OCI-LY1 (cell line): Measurements from ENCODE around the gene MZT2B.
"Not testable (repeated sequence)": the region's sequence is repeated elsewhere in the genome, so short reads cannot be mapped to it uniquely, and the experiment has no call there.

Experiments used
- H2AFZ ChIP-seq: fragments of 200-600 bp; sonication (generic), shearing (Covaris generic); 2 replicates; pipeline ENCODE4 v1.6.0; 2014; ENCODE audit warnings: antibody characterized with exemption, mild to moderate bottlenecking, low read length
- H3F3A ChIP-seq: fragments of 200-600 bp; sonication (generic), shearing (Covaris generic); 2 replicates; pipeline ENCODE4 v1.6.0; 2014; ENCODE audit warnings: mild to moderate bottlenecking, antibody characterized with exemption, low read length, moderate library complexity; ENCODE audit not compliant: insufficient read depth
- H3K27ac ChIP-seq: fragments of 200-600 bp; sonication (generic); 2 replicates; pipeline ENCODE4 v1.5.1; 2014; ENCODE audit warnings: low read length, mixed run types, mild to moderate bottlenecking, low read depth; ENCODE audit not compliant: poor library complexity, severe bottlenecking
- H3K27me3 ChIP-seq: fragments of 200-600 bp; sonication (generic); 2 replicates; pipeline ENCODE4 v1.6.0; 2014; ENCODE audit warnings: antibody characterized with exemption, mild to moderate bottlenecking, low read length, moderate library complexity; ENCODE audit not compliant: insufficient read depth
- H3K36me3 ChIP-seq: fragments of 200-600 bp; sonication (generic); 2 replicates; pipeline ENCODE4 v1.6.1; 2014; ENCODE audit warnings: mild to moderate bottlenecking, antibody characterized with exemption, low read length, moderate library complexity, mixed read lengths; ENCODE audit not compliant: insufficient read depth
- H3K4me1 ChIP-seq: fragments of 200-600 bp; sonication (generic); 2 replicates; pipeline ENCODE4 v1.5.1; 2014; ENCODE audit warnings: mild to moderate bottlenecking, low read length, moderate library complexity; ENCODE audit not compliant: insufficient read depth, severe bottlenecking
- H3K4me2 ChIP-seq: fragments of 200-600 bp; sonication (generic), shearing (Covaris generic); 2 replicates; pipeline ENCODE4 v1.6.1; 2014; ENCODE audit warnings: low read length
- H3K4me3 ChIP-seq: fragments of 200-600 bp; sonication (generic); 2 replicates; pipeline ENCODE4 v1.5.1; 2014; ENCODE audit warnings: low read length, low read depth, mild to moderate bottlenecking, mixed read lengths; ENCODE audit not compliant: poor library complexity, severe bottlenecking
- H3K79me2 ChIP-seq: fragments of 200-600 bp; shearing (Covaris generic); 2 replicates; pipeline ENCODE4 v1.6.1; 2016; ENCODE audit warnings: mixed run types, low read length, mixed read lengths; ENCODE audit not compliant: insufficient read depth
- H3K9ac ChIP-seq: fragments of 200-600 bp; sonication (generic), shearing (Covaris generic); 2 replicates; pipeline ENCODE4 v1.6.1; 2014; ENCODE audit warnings: mild to moderate bottlenecking, low read length, mixed read lengths
- H3K9me2 ChIP-seq: fragments of 200-600 bp; sonication (generic), shearing (Covaris generic); 2 replicates; pipeline ENCODE4 v1.6.1; 2014; ENCODE audit warnings: low read depth, mild to moderate bottlenecking, low read length, mixed read lengths
- H3K9me3 ChIP-seq: fragments of 200-600 bp; shearing (Covaris generic); 2 replicates; pipeline ENCODE4 v1.6.1; 2014; ENCODE audit warnings: low read length, mixed read lengths
- H4K20me1 ChIP-seq: fragments of 200-600 bp; sonication (generic), shearing (Covaris generic); 2 replicates; pipeline ENCODE4 v1.6.0; 2016; ENCODE audit warnings: mild to moderate bottlenecking, low read length; ENCODE audit not compliant: insufficient read depth
- EZH2 ChIP-seq: fragments of 200-600 bp; sonication (generic), shearing (Covaris generic); IDR thresholded peaks from 2 replicates; pipeline ENCODE4 v1.8.0; 2017; ENCODE audit warnings: borderline replicate concordance, mixed run types, mild to moderate bottlenecking, antibody characterized with exemption, low read length, moderate library complexity, mixed read lengths
- TF ChIP-seq, protein P1 (sequence below): fragments of 200-600 bp; sonication (generic), shearing (Covaris generic); IDR thresholded peaks from 2 replicates; pipeline ENCODE4 v1.5.1; 2017; ENCODE audit warnings: mild to moderate bottlenecking, antibody characterized with exemption, low read length, moderate library complexity, mixed read lengths

The MZT2B gene

DNA sequence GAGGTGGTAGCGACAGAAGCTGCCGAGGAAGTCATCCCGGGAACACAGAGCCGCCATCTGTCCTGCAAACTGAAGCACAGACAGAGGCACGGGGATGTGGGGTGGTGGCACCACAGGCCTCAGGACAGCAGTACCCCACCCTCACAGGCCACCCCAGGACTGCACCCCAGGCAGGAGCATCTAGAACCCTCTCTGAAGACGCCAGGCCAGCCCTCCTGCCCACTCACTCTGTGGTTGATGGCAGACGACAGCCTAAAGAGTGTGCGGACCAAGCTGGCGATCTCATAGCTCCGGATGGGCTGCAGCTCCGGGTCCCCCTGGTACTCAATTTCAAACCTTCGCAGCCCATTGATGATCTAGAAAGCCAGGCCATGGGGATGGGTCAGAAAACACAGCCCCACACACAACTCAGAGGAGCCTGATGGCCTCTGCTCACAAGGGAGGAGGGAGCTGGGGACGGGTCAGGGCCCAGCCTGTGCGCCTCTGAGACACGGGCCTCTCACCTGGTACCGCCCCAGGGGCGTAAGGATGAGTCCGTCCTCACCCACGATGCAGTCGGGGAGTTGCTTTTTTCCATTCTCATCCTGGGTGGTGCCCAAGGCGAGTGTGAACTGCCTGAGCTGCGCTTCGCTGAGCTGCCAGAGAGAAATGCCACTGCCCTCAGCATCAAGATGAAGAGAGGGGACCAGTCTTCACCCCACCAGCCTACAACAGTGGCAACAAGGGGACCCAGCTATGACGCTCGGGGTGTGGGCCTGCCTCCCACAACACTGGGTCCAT, 29.1 kb upstream of the MZT2B start:
- H3K36me3 ChIP-seq, result peaks cover 27% of the 10 kb centered on the region

DNA sequence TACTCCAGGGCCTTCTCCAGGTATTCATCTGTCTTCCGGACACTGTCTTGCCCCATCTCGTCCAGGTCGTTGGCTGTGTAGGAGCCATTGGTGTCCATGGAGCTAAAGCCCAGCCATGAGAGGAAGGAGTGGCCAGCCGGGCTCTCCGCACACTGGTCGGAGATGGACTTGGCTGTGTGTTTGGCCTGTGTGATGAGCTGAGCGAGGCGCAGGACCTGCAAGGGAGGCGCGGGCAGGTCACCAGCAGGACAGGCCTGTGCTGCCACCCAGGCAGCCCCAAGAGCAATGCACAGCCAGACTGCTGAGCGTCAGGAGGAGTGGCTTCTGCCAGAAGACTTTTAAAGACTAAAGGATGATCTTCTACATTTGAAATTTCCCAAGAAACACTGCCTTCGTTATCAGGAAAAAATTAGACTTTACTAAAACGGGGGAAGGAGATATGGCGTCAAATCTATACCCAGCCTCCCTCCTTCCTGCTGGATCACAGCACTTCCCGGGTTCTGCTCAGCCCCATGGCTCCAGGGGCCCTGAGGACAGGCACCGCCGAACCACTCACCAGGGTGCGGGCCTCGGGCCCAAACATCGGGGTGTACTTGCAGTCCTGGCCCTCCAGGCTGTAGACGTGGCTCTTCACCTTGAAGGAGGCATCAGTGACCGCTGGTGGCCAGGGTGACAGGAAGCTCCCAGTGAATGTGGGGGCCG, 28.2 kb upstream of the MZT2B start:
- Histone ChIP-seq H3K4me1 (peaks cover 18% of the 10 kb centered on the region), H3K36me3 (peaks cover 32% of the 10 kb centered on the region)
- not testable (repeated sequence) for H3F3A ChIP-seq, H3K9me3 ChIP-seq, H3K9me2 ChIP-seq, H2AFZ ChIP-seq, H3K9ac ChIP-seq, H3K27me3 ChIP-seq, H3K4me2 ChIP-seq, H3K79me2 ChIP-seq, H3K4me3 ChIP-seq, H3K27ac ChIP-seq, H4K20me1 ChIP-seq

More for the DNA sequence above, 29.1 kb upstream of the MZT2B start:
- Histone ChIP-seq H3K9ac (no peak overlapping the region), H3F3A (no peaks in the 10 kb centered on the region), H3K4me3 (no peak overlapping the region), H2AFZ (no peak overlapping the region), H3K4me2 (no peak overlapping the region), H3K4me1 (peaks cover 9% of the 10 kb centered on the region), H4K20me1 (no peaks in the 10 kb centered on the region), H3K9me2 (no peaks in the 10 kb centered on the region), H3K27ac (no peak overlapping the region), H3K27me3 (no peaks in the 10 kb centered on the region), H3K9me3 (no peaks in the 10 kb centered on the region), H3K79me2 (no peaks in the 10 kb centered on the region)
- TF ChIP-seq, protein P1, sequence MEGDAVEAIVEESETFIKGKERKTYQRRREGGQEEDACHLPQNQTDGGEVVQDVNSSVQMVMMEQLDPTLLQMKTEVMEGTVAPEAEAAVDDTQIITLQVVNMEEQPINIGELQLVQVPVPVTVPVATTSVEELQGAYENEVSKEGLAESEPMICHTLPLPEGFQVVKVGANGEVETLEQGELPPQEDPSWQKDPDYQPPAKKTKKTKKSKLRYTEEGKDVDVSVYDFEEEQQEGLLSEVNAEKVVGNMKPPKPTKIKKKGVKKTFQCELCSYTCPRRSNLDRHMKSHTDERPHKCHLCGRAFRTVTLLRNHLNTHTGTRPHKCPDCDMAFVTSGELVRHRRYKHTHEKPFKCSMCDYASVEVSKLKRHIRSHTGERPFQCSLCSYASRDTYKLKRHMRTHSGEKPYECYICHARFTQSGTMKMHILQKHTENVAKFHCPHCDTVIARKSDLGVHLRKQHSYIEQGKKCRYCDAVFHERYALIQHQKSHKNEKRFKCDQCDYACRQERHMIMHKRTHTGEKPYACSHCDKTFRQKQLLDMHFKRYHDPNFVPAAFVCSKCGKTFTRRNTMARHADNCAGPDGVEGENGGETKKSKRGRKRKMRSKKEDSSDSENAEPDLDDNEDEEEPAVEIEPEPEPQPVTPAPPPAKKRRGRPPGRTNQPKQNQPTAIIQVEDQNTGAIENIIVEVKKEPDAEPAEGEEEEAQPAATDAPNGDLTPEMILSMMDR, result no peak
- TF ChIP-seq EZH2, result no peak

DNA sequence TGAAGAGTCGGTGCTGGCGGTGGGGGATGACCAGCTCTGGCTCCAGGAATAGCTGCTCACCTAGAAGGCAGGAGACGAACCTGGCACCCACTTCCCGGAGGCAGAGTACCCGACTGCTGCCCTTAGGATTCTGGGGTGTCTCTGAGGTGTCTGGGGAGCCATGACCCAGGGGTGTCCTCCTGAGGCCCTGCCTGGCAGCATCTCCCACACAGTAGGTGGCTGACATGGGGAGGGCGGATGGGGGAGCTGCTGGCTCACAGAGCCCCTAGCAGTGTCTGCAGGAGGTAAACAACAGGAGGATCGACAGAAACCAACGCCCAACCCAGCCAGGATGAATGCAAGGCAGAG, 27.7 kb upstream of the MZT2B start:
- not testable (repeated sequence) for H3K79me2 ChIP-seq, H3K27ac ChIP-seq, H3F3A ChIP-seq, H3K4me3 ChIP-seq, H2AFZ ChIP-seq, H3K4me2 ChIP-seq, H3K27me3 ChIP-seq, H3K9me3 ChIP-seq, H4K20me1 ChIP-seq, H3K9ac ChIP-seq, H3K9me2 ChIP-seq
- peaks cover 37% of the 10 kb centered on the region for H3K36me3 ChIP-seq
- H3K4me1 ChIP-seq, result peaks cover 21% of the 10 kb centered on the region

DNA sequence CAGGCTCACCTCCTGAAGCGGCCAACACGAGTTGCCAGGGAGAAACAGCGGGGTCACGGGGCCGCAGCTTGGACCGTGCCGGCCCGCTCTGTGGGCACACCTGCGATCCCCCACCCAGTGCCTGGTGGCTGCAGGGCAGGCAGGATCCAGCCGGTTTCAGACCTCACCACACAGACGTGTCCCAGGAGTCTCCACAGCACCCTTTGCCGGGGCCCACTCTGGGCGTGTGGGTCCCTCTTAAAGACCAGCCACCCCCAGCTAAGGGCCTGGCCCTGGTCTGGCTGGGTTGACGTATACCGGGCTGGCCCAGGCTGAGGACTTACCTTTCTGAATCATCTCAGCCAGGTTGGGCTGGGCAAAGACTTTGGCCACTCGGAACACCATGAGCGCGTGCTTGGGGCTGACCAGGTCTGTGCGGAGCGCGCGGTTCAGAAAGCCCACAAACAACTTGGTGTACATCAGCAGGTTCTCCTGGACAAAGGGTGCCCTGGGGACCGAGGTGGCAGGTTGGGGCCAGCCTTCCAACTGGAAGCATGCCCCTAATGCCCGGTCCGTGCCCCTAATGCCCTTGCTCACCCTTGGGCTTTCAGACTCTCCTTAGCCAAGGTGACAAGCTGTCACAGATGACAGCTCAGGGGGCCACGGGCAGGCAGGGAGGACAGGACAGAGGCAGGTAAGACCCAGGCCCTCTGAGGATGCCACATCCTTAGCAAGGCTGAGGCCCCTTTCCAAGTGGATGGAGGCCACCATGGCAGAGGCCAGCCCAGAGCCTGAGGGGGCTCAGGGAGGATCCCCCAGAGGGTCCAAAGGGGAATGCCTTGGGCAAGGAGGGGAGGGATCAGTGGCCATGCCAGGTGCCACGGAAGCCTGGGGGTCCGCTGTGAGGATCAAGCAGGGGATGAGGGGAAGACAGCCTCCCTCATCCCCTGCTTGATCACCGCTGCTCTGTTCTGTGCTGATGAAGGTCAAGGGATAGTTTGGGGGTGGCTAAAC, 27.0 kb upstream of the MZT2B start:
- Histone ChIP-seq H3K9me2 (no peaks in the 10 kb centered on the region), H3K36me3 (peaks cover 42% of the 10 kb centered on the region)

More for the DNA sequence above, 27.0 kb upstream of the MZT2B start:
- Histone ChIP-seq H3K27me3 (no peaks in the 10 kb centered on the region), H2AFZ (no peak overlapping the region), H3K27ac (no peak overlapping the region), H3K4me3 (no peak overlapping the region), H3K4me2 (no peak overlapping the region), H3F3A (no peaks in the 10 kb centered on the region), H3K9me3 (no peaks in the 10 kb centered on the region), H3K4me1 (peaks cover 21% of the 10 kb centered on the region), H4K20me1 (no peaks in the 10 kb centered on the region), H3K9ac (no peak overlapping the region), H3K79me2 (no peaks in the 10 kb centered on the region)
- no peak for TF ChIP-seq EZH2
- TF ChIP-seq, protein P1, result no peak
